UCSD-AML1 (cell line): ENCODE results near the gene PANK1.
A peak's percentile ranks its signal among the peaks of the same experiment; 100 is the strongest.

Experiments used
- DNase-seq: peaks from one replicate; lab custom pipeline; 2025; ENCODE audit not compliant: unreplicated experiment; lab: John Stamatoyannopoulos, UW

Gene PANK1

DNA sequence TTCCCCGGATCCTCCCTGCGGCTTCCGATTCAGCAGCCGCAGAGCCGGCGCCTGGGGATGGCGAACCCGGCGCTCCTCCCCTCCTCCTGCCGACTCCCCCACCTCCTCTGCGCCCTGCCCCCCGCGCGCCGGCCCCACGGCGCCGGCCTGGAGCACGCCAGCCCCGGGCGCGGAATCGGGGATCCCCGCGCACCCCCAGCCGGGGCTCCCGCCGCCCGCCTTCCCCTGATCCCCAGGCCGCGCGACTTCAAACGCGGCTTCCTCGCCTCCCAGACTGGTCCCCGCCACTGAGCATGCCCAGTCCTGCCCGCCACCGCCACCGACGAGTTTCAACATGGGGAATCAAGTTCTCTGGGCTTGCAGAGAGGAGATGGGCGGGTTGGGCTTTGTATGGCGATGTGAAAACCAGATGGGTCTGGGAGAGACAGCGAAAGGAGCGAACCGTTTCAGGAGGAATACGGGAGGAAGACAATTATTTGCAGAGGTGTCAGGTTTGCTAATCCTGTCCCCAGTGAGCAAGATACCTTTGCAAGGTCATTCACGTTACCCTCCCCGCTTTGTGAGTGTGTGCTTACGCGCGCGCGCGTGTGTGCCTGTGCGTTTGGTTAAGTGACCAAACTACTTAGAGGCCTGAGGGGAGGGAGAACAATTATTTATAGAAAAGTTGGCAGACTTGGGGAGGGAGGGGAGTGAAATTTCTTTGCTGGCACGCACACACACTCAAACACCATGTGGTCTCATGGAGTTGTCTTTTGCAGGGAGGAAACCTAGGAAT lies at the start of gene PANK1:
Gene PANK1, minus strand, starts transcription at position 276 of the 775 bp plus-strand sequence. CDS start 351 bp downstream, outside the sequence.
- DNase-seq: peak; percentile 80

DNA sequence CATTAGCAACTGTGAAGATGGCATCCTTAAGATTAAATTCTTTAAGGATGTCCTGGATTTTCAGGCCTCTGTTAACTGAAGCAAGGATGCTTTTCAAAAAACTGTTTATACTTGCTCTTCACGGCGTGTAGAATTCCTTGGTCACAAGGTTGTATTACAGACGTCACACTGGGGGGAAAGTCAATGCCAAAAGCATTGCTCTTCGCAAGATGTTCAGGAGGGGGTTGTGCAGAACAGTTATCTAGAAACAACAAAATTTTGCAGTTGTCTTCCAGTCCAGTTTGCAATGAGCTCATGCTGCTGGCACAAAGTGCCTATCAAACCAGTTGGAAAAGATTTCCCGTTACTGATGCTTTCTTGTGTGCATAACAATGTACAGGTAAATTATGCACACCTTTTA lies 48.1 kb upstream of the PANK1 start:
- DNase-seq: no peak

GRCh38 chr10:89692416-89692815 lies 47.4 kb upstream of the PANK1 start:
- DNase-seq: no peak

GRCh38 chr10:89690027-89690426 lies 45.0 kb upstream of the PANK1 start:
- DNase-seq: no peak

GRCh38 chr10:89685936-89686335 lies 40.9 kb upstream of the PANK1 start:
- DNase-seq: no peak

- DNase-seq: no peak
Measured at GRCh38 chr10:89684604-89685003, 39.6 kb upstream of the PANK1 start.

GRCh38 chr10:89683883-89684282 lies 38.8 kb upstream of the PANK1 start:
- DNase-seq: no peak

- no peak for DNase-seq
Measured at GRCh38 chr10:89679986-89680385, 34.9 kb upstream of the PANK1 start.

DNA sequence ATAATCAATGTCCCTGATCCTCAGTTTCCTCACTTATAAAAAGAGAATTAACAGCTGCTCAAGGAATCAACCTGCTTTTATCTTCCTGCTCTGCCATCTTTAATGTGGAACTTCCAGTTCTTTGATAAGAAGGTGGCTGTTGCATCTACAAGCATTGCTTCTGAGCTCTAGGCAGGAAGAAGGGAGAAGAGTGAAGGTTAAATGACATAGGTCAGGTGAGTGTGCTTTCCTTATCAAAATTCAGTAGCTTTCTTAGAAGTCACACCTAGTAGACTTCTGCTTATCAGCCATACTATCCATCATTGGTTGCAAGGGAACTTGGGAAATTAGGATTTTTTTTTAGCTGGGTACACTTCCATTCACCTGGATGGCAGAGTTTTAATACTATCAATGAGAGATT lies 32.3 kb upstream of the PANK1 start:
- DNase-seq: no peak

DNA sequence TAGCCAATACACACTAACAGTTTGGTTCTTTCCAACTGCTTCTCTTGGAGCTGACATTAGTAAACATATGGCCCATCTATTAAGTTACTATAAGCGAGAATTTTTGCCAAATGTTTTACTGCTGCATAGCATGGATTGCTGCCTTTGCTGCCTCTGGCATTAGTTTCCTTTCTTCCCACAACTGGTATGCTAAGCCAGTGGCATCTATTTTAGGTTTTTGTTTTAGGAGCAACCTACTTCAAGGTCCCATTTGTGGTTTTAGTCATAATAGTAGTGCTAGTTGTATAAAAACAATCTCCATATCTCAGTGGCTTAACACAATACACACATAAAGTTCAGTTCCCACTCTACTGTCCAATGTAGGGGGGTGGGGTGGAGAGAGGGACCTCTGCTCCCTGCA lies 25.9 kb upstream of the PANK1 start:
- no peak for DNase-seq

DNA sequence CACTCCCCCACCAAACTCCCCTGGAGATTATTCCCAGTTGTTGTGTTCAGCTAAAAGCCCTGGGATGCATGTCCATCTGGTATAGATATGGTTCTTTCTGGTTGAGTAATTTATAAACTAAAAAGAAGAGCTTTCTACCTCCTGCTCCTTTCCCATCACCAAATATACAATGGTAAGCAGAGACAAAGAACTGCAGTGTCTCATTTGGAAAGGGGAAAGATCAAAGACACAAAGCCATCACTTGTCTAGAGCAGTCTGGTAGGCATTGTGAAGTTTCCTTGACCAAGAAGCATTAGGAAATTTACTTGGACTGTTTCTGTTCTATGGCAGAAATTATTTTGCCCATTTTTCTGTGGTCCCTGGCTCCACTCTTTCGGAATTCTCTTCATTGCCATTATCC lies 24.9 kb upstream of the PANK1 start:
- no peak for DNase-seq

GRCh38 chr10:89668386-89669071 lies 23.5 kb upstream of the PANK1 start:
- no peak for DNase-seq

- no peak for DNase-seq
Measured at GRCh38 chr10:89666138-89666537, 21.1 kb upstream of the PANK1 start.

GRCh38 chr10:89665302-89665701 lies 20.3 kb upstream of the PANK1 start:
- DNase-seq: no peak

DNA sequence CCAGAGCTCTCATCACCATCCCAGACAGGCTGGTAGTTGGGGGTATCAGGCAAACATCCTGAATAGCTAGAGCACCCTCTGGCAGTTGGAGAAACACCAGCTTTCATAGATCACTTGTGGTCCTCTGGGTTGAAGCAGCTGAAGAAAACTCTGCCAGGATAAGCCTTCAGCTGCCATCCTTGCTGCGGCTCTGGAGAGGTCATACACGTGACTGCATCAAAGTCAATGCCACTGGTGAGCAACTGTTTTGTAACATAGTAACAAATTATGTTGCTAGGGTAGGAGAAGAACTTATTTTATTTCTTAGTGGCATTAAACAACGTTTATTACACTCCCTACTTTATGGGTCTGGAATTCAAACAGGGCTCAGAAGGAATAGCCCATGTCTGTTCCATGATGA lies 19.2 kb upstream of the PANK1 start:
- no peak for DNase-seq

GRCh38 chr10:89663144-89663543 lies 18.1 kb upstream of the PANK1 start:
- DNase-seq: no peak

DNA sequence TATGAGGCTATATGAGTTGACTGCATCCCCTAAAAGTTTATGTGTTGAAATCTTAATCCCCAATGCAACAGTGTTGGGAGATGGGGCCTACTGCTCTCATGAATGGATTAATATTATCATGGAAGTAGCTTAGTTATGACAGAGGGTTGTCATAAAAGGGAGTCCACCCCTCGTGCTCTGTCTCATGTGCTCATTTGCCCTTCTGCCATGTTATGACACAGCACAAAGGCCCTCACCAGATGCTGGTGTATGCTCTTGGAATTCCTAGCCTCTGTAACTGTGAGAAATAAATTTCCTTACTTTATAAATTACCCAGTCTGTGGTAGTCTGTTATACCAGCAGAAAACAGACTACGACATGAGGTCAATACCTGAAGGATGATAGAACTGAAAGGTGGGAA lies 17.6 kb upstream of the PANK1 start:
- no peak for DNase-seq

GRCh38 chr10:89659143-89660131 lies 14.4 kb upstream of the PANK1 start:
- no peak for DNase-seq

GRCh38 chr10:89657302-89657701 lies 12.3 kb upstream of the PANK1 start:
- no peak for DNase-seq

DNA sequence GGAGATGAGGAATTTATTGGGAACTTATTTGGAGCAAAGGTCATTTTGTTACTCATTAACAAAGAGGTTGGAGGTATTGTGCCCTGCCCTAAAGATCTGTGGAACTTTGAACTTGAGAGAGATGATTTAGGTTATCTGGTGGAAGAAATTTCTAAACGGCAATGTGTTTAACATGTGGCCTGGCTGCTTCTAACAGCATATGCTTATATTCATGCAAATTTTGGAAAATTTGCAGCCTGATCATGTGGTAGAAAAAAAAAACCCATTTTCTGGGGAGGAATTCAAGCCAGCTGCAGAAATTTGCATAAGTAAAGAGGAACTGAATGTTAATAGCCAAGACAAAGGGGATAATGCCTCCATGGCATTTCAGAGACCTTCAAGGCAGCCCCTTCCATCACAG lies 10.7 kb upstream of the PANK1 start:
- no peak for DNase-seq

- DNase-seq: no peak
Measured at GRCh38 chr10:89653410-89653869, 8.4 kb upstream of the PANK1 start.
